HG03159 (cell line): ENCODE results near the gene HNRNPH3.

ENCODE experiments used
- ATAC-seq: cut with Tn5 transposase; IDR thresholded peaks from one replicate; pipeline ENCODE4 v1.9.1; 2021; ENCODE audit warnings: mild to moderate bottlenecking, moderate library complexity; ENCODE audit not compliant: unreplicated experiment

Gene HNRNPH3

GRCh38 chr10:68371604-68372003 lies 39.7 kb downstream of the HNRNPH3 start:
- no peak for ATAC-seq

GRCh38 chr10:68385740-68386139 lies 53.9 kb downstream of the HNRNPH3 start:
- no peak for ATAC-seq
